Heart right ventricle (tissue), 16 donors: ENCODE data around the gene DNAJB4. TPM values are rescaled to one million over a fixed set of nuclear protein-coding genes. Genes with fewer than 3 reads are reported as not detected.

Experiments
- ATAC-seq, 8 donors: fragments of 200-7000 bp; cut with Tn5 transposase; one replicate each; pipeline ENCODE4 v1.9.1; 2020; ENCODE audit warnings: mild to moderate bottlenecking in 8 of 8, moderate library complexity in 8 of 8, moderate number of reproducible peaks in 1 of 8
- DNase-seq, 2 donors: peaks; one replicate each; pipeline ENCODE4 v3.0.0-alpha.2; 2020
- H3K27ac ChIP-seq, 10 donors: fragments of 200-600 bp; sonication (generic) in 2 of 10; one replicate each; pipeline versions ENCODE4 v1.5.0 to v1.8.0; 2020 to 2022; ENCODE audit warnings: mild to moderate bottlenecking in 3 of 10
- H3K27me3 ChIP-seq, 7 donors: fragments of 200-600 bp; one replicate each; pipeline ENCODE4 v1.8.0; 2021 to 2022; ENCODE audit warnings: mild to moderate bottlenecking in 2 of 7
- H3K36me3 ChIP-seq, 9 donors: fragments of 200-600 bp; sonication (generic) in 1 of 9; one replicate each; pipeline versions ENCODE4 v1.5.0 to v1.8.0; 2020 to 2022; ENCODE audit warnings: mild to moderate bottlenecking in 2 of 9
- H3K4me1 ChIP-seq, 9 donors: fragments of 200-600 bp; sonication (generic) in 1 of 9; one replicate each; pipeline versions ENCODE4 v1.5.0 to v1.8.0; 2020 to 2022; ENCODE audit warnings: mild to moderate bottlenecking in 4 of 9
- H3K4me3 ChIP-seq, 10 donors: fragments of 200-600 bp; sonication (generic) in 2 of 10; one replicate each; pipeline versions ENCODE4 v1.5.0 to v1.8.0; 2020 to 2022; ENCODE audit warnings: mild to moderate bottlenecking in 7 of 10, moderate library complexity in 2 of 10
- H3K9me3 ChIP-seq, 11 donors: fragments of 200-600 bp in 10 of 11; sonication (generic) in 2 of 11; one replicate each; pipeline versions ENCODE4 v1.5.0 to v1.8.0; 2013 to 2022; ENCODE audit warnings: mild to moderate bottlenecking in 2 of 11, control low read depth in 1 of 11, moderate library complexity in 1 of 11
- CTCF ChIP-seq, 9 donors: fragments of 200-600 bp; sonication (generic) in 2 of 9; IDR thresholded peaks; one replicate each; pipeline versions ENCODE4 v1.5.0 to v1.8.0; 2021 to 2022; ENCODE audit warnings: antibody characterized with exemption in 9 of 9, mild to moderate bottlenecking in 5 of 9, moderate library complexity in 1 of 9
- WGBS, 2 donors: extraction: QIAGEN DNeasy Blood & Tissue Kit; methylation state at CpG; one replicate each; pipeline ENCODE4 v1.1.7; 2013; ENCODE audit warnings: inconsistent platforms in 1 of 2; 5-methylcytosine and 5-hydroxymethylcytosine counted together
- intact Hi-C, 10 donors: fragments of 100-400 bp; cut with DNase I; formaldehyde crosslinking; loops; one replicate each; pipeline versions ENCODE4 v1.11.1 to v1.14.2; 2022
- long read RNA-seq, 3 donors: library from polyadenylated mRNA; unstranded; transcript quantifications; one replicate each; pipeline ENCODE4 v2.0.0, GENCODE V29; 2020 to 2021
- polyA plus RNA-seq, 2 donors: library from polyadenylated mRNA; stranded (reverse); fragments of 200-250 nt; gene quantifications; one replicate each; pipeline ENCODE4 v1.2.3, GENCODE V29; 2013
- total RNA-seq, 10 donors: library from RNA; stranded (reverse); fragmentation: NEBNext Ultra II Directional in 3 of 10; extraction: Animal tissue kit (Norgen Biotek cat#: 25700) in 3 of 10; gene quantifications; one replicate each; pipeline versions ENCODE4 v1.2.1 to v1.2.4, GENCODE V29; 2021 to 2023
- donor health status: Arrhythmogenic right ventricular cardiomyopathy.
- donor health status: ischemic (EF 13 %, LVEDD 7.1; RV severe dilation, severe dysfunction).
- donor health status: healthy with polysubstance abuse.
- donor health status: DM: no; HTN: yes; CAD: no.
- donor health status: DM: no; HTN: no; CAD: no.
- donor health status: ischemic (EF 25% LVEDD 6.9; RV normal size, moderate dysfunction).
- donor health status: ischemic (EF 25% LVEDD 5.7; RV mildly dilated, moderate dysfunction).
- donor health status: healthy.
- donor health status: DM: yes; HTN: yes; CAD: no.
- donor health status: Ischemic cardiomyopathy.
- donor health status: ischemic (EF 35%, LVEDD 5.7; RV mildly dilated, moderate dysfunction).
- donor health status: nonischemic (EF 11% LVEDD 7.7; RV severe dilation, severe dysfunction).
- donor health status: DM: yes; HTN: yes; CAD: no.
- donor health status: PGD.
- donor health status: ischemic (EF 29% LVEDD 5.4; RV normal size, mild dysfunction).
- donor health status: nonischemic (EF 23%, LVEDD 6.1; RV moderate dilation, normal function).

Gene DNAJB4
- total RNA-seq (100 to 1,000 TPM in 6 of 10 donors, 10 to 100 TPM in 4; 72.4 to 178 (median 141) TPM), polyA plus RNA-seq (10 to 100 TPM; 38.5 to 58.8 TPM)
- long read RNA-seq, donor 1, transcript DNAJB4-206 (3 exons, 949 nt) = major isoform, 54 of 131 reads
- long read RNA-seq, donor 1, transcript DNAJB4-201 (3 exons, 2,988 nt) = minor isoform, 53 of 131 reads
- long read RNA-seq, donor 1, partial matches to known transcripts = 1 of 131 reads
- long read RNA-seq, donor 1, other reads (novel, unspliced or antisense) = 23 of 131 reads
- long read RNA-seq, donor 2, transcript DNAJB4-206 (3 exons, 949 nt) = major isoform, 52 of 104 reads
- long read RNA-seq, donor 2, transcript DNAJB4-201 (3 exons, 2,988 nt) = minor isoform, 38 of 104 reads
- long read RNA-seq, donor 2, partial matches to known transcripts = 3 of 104 reads
- long read RNA-seq, donor 2, other reads (novel, unspliced or antisense) = 11 of 104 reads
- long read RNA-seq, donor 3, transcript DNAJB4-201 (3 exons, 2,988 nt) = minor isoform, 61 of 190 reads
- long read RNA-seq, donor 3, transcript DNAJB4-206 (3 exons, 949 nt) = major isoform, 97 of 190 reads
- long read RNA-seq, donor 3, partial matches to known transcripts = 11 of 190 reads
- long read RNA-seq, donor 3, other reads (novel, unspliced or antisense) = 21 of 190 reads

GRCh38 chr1:78004719-78005447 is at the start of gene DNAJB4:
DNAJB4 (plus strand) TSS chr1:78004939; CDS start chr1:78005111, 172 bp downstream.
- Histone ChIP-seq H3K27me3 (no peaks in the 10 kb centered on the region), H3K9me3 (no peaks in the 10 kb centered on the region), H3K27ac (peak within 1 kb of the TSS; percentile 81 to 95 (median 90)), H3K4me3 (peak within 1 kb of the TSS; percentile 33 to 74 (median 61)), H3K4me1 (peaks cover 0 to 58% (median 33%) of the 10 kb centered on the region in 9 donors), H3K36me3 (no peaks in the 10 kb centered on the region)
- intact Hi-C loops = loop anchor here in 6 of 10 donors (1.0 to 10.0 kb wide), 8 partner anchors 26 to 110 kb away; partner anchors contain the start of genes FUBP1 (in 5 of the 6) and GIPC2 (in 3 of the 6)
- peak; percentile 98 to 100 (median 99) for ATAC-seq
- no peak for TF ChIP-seq CTCF (IDR thresholded peaks at IDR 0.05)
- WGBS, 2 donors = 0 to 1% methylated on average over 12 of the region's 12 CpGs
- DNase-seq = peak in 1 of 2 donors; percentile 91

GRCh38 chr1:77955709-77956108 is 49.0 kb upstream of the DNAJB4 start:
- Histone ChIP-seq H3K9me3 (no peaks in the 10 kb centered on the region), H3K27ac (no peak overlapping the region), H3K4me1 (peaks cover 0 to 9% (median 0%) of the 10 kb centered on the region in 9 donors), H3K36me3 (peaks cover 0 to 100% (median 89%) of the 10 kb centered on the region in 9 donors), H3K4me3 (no peak overlapping the region), H3K27me3 (no peaks in the 10 kb centered on the region)
- no peak for TF ChIP-seq CTCF (IDR thresholded peaks at IDR 0.05)
- no peak for DNase-seq
- intact Hi-C loops = no loop called here
- no peak for ATAC-seq
- 91 to 93% methylated on average over 3 of the region's 3 CpGs for WGBS, 2 donors

- H3K9me3 ChIP-seq = no peaks in the 10 kb centered on the region
- no peak for TF ChIP-seq CTCF (IDR thresholded peaks at IDR 0.05)
- peaks cover 0 to 100% (median 90%) of the 10 kb centered on the region in 9 donors for H3K36me3 ChIP-seq
- intact Hi-C loops = no loop called here
- peak in 1 of 8 donors; percentile 24 for ATAC-seq
- DNase-seq = no peak
- H3K27me3 ChIP-seq = no peaks in the 10 kb centered on the region
- WGBS, 2 donors = 79 to 81% methylated on average over 3 of the region's 3 CpGs
- peaks cover 0 to 1% (median 0%) of the 10 kb centered on the region in 9 donors for H3K4me1 ChIP-seq
- no peak overlapping the region for H3K4me3 ChIP-seq
- no peak overlapping the region for H3K27ac ChIP-seq
Observed at GRCh38 chr1:77956464-77956863, 48.3 kb upstream of the DNAJB4 start.

- Histone ChIP-seq H3K27ac (no peak overlapping the region), H3K36me3 (peaks cover 0 to 100% (median 95%) of the 10 kb centered on the region in 9 donors), H3K27me3 (no peaks in the 10 kb centered on the region), H3K4me3 (no peak overlapping the region), H3K9me3 (no peaks in the 10 kb centered on the region), H3K4me1 (no peaks in the 10 kb centered on the region)
- TF ChIP-seq CTCF (IDR thresholded peaks at IDR 0.05) = no peak
- no peak for DNase-seq
- ATAC-seq = no peak
- intact Hi-C loops = no loop called here
Observed at GRCh38 chr1:77958391-77958790, 46.3 kb upstream of the DNAJB4 start.
